Activated T-helper 1 cell treated with anti-CD3 and anti-CD28 coated beads, Interleukin-12 subunit alpha, Interleukin-12 subunit beta, Interleukin-2, Interleukin-4 antibody, amounts not matched to agents 30 ng/mL and 10 ng/mL and 1 ng/mL, durations not matched to agents 14 hours and 24 hours and 36 hours (primary cell): ENCODE measurements around the gene SLCO3A1. TPM values are rescaled to one million over a fixed set of nuclear protein-coding genes. Genes with fewer than 3 reads are reported as not detected.
"Not testable (repeated sequence)": the region's sequence is repeated elsewhere in the genome, so short reads cannot be mapped to it uniquely, and the experiment has no call there.

Experiments
- DNase-seq: peaks from one replicate; pipeline ENCODE4 v3.0.0; 2021; ENCODE audit warnings: low spot score
- H3K27ac Mint-ChIP-seq: one replicate; pipeline ENCODE4 v1.8.0; 2021; ENCODE audit warnings: mild to moderate bottlenecking, mixed read lengths
- H3K27me3 Mint-ChIP-seq: one replicate; pipeline ENCODE4 v1.8.0; 2022; ENCODE audit warnings: mild to moderate bottlenecking, moderate library complexity, mixed read lengths; ENCODE audit not compliant: insufficient read depth
- H3K36me3 Mint-ChIP-seq: one replicate; pipeline ENCODE4 v1.8.0; 2021; ENCODE audit warnings: low read depth, mixed read lengths
- H3K4me1 Mint-ChIP-seq: one replicate; pipeline ENCODE4 v1.8.0; 2021; ENCODE audit warnings: low read depth, mixed read lengths
- H3K4me3 Mint-ChIP-seq: one replicate; pipeline ENCODE4 v1.8.0; 2021; ENCODE audit warnings: mild to moderate bottlenecking, moderate library complexity, mixed read lengths
- H3K9me3 Mint-ChIP-seq: one replicate; pipeline ENCODE4 v1.8.0; 2021; ENCODE audit warnings: mixed read lengths
- intact Hi-C: fragments of 100-400 bp; cut with micrococcal nuclease; formaldehyde crosslinking; loops from one replicate; pipeline ENCODE4 v1.15.1; 2024
- total RNA-seq: library from RNA; stranded (reverse); gene quantifications from 2 replicates; pipeline ENCODE4 v1.2.3, GENCODE V29; 2022

The SLCO3A1 gene
- total RNA-seq, 1 donor from 2014 or later, result 20.0 TPM

DNA sequence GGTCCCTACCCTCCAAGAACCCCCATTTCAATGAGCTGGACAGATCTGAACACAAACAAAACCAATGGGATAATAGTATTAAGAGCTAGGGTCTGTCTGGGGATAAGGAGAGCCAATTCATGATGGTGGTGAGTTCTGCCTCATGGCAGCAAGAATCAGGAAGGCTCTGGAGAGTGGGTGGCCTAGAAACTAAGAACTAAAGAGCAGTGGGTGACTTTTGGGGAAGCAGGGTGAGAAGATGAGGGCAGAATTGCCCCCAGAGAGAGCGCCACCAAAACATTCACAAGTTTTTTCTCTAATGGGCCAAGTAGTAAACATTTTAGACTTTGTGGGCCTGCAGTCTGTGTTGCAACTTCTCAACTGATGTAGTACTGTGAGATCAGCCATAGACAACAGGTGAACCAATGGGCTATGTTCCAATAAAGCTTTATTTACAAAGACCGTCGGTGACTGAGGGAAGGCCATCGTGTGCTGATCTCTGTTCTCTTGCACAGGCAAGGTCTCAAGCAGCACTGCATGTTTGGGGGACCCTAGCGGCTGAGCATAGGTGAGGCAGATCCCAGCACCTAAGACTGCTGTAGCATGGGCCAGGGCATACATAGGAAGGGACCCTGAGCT is 314.7 kb downstream of the SLCO3A1 start:
- no peak overlapping the region for H3K4me3 Mint-ChIP-seq
- no peak for DNase-seq
- intact Hi-C loops, result no loop called here
- H3K27me3 Mint-ChIP-seq, result peaks cover 3% of the 10 kb centered on the region
- H3K36me3 Mint-ChIP-seq, result peaks cover 3% of the 10 kb centered on the region
- no peaks in the 10 kb centered on the region for H3K9me3 Mint-ChIP-seq
- H3K27ac Mint-ChIP-seq, result no peak overlapping the region
- no peaks in the 10 kb centered on the region for H3K4me1 Mint-ChIP-seq

DNA sequence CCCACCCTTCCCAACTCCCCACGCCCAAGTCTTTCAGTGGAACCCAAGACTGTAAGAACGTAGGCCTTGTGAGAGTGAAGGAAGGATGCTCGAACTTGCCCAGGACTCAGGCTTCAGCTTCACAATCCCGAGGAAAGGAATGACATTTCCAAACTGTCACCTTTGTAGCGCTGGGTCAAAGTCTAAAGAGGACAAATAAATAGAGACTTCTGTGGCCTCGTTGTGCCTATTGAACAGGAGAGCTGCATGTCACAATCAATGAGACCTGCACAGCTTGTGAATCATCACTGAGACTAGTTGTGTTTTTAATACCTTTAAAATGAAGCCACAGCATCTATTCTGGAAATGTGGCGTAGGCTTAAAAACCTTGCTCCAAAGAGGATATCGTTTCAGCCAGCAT is 317.4 kb downstream of the SLCO3A1 start:
- Mint-ChIP-seq H3K4me1 (no peaks in the 10 kb centered on the region), H3K36me3 (peaks cover 1% of the 10 kb centered on the region), H3K27ac (no peak overlapping the region), H3K9me3 (no peaks in the 10 kb centered on the region), H3K27me3 (peaks cover 4% of the 10 kb centered on the region), H3K4me3 (no peak overlapping the region)
- intact Hi-C loops, result no loop called here
- no peak for DNase-seq

DNA sequence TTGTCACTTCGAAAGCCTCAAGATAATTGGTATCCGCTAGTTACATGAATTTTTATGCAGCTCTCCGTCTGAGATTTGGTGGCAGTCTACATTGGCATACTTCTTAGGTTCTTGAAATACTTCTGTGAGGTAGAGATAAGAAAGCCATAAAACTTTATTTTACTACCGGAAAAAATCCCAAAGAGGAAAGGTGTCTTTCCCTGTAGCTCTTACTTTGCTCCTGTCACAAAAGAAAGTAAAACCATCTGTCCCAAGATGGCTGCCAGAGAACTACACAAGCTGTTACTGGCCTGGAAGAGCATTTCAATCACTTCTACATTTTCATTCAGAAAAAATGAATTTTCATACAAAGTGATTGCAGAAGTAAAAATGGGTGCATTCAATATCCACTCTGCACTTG is 325.4 kb downstream of the SLCO3A1 start:
- H3K9me3 Mint-ChIP-seq, result no peaks in the 10 kb centered on the region
- no peak overlapping the region for H3K27ac Mint-ChIP-seq
- H3K4me3 Mint-ChIP-seq, result no peak overlapping the region
- H3K27me3 Mint-ChIP-seq, result peaks cover 14% of the 10 kb centered on the region
- H3K4me1 Mint-ChIP-seq, result no peaks in the 10 kb centered on the region
- DNase-seq, result no peak
- intact Hi-C loops, result no loop called here
- no peaks in the 10 kb centered on the region for H3K36me3 Mint-ChIP-seq

DNA sequence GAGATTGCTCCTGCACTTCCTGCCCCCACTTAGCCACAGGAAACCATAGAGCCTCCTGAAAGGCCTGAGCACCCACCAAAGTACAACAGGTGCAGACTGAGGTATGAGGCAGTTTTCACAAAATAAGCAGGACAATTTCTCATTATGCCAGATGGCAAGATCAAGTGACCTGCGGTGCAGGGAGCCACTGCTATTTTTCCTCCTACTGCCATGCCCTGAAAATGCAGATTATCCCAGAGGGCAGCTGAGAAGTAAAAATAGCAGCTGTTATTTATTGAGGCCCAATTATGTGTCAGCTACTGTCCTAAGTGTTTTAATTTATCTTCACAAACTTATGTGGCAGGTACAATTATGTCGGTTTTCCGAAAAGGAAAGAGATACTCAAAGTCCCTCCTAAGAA is 330.6 kb downstream of the SLCO3A1 start:
- H3K36me3 Mint-ChIP-seq, result no peaks in the 10 kb centered on the region
- intact Hi-C loops, result no loop called here
- peaks cover 9% of the 10 kb centered on the region for H3K27me3 Mint-ChIP-seq
- no peak overlapping the region for H3K4me3 Mint-ChIP-seq
- no peaks in the 10 kb centered on the region for H3K4me1 Mint-ChIP-seq
- H3K9me3 Mint-ChIP-seq, result no peaks in the 10 kb centered on the region
- no peak overlapping the region for H3K27ac Mint-ChIP-seq
- no peak for DNase-seq

DNA sequence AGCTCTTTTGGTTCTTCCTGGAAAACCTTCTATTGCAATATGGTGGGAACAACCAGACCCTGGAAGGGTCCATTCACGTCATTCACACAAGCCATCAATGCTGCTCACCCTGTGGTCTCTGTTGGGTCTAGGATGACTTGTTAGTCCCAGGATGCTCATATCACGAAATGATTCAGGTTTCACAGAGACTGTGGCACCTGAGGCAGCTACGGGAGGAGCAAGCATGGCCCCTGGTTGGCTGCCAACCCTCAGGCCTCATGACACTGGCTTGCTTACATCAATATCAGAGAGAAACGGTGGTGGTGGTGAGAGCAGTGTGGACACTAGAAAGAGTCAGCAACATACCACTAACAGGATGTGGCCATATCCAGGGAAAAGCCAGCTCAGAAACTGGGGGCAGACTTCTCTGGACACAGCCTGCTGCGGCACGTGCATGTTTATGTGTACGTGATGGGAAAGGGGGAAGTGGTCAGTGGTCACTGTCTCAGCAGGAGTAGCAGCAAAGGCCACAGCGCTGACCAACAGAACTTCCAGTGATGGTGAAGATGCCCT is 331.2 kb downstream of the SLCO3A1 start:
- no peak overlapping the region for H3K4me3 Mint-ChIP-seq
- DNase-seq, result no peak
- intact Hi-C loops, result no loop called here

DNA sequence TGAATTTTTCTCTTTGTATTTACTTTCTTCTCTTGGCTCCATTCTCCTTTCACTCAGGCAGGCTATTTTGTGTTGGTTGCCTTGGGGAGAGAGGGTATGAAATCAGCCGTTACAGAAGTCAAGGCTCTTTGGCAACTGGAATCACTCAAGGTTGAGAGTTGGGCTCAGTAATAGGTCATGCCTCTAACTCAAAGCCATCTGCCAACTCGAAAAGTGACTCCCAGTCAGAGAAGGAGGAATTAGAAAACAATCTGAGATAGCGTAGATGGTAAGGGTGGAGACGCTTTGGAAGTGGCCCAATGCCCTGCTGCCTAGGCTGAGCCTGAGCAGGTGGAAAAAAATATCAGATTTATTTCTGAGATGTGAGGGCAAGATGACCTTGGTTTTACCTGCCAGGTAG is 334.5 kb downstream of the SLCO3A1 start:
- Mint-ChIP-seq H3K4me3 (no peak overlapping the region), H3K9me3 (no peaks in the 10 kb centered on the region), H3K4me1 (no peaks in the 10 kb centered on the region), H3K27ac (no peak overlapping the region), H3K27me3 (peaks cover 9% of the 10 kb centered on the region), H3K36me3 (no peaks in the 10 kb centered on the region)
- intact Hi-C loops, result no loop called here
- no peak for DNase-seq

More for the DNA sequence above, 331.2 kb downstream of the SLCO3A1 start:
- Mint-ChIP-seq H3K27ac (no peak overlapping the region), H3K27me3 (peaks cover 9% of the 10 kb centered on the region), H3K36me3 (no peaks in the 10 kb centered on the region), H3K9me3 (no peaks in the 10 kb centered on the region), H3K4me1 (no peaks in the 10 kb centered on the region)

DNA sequence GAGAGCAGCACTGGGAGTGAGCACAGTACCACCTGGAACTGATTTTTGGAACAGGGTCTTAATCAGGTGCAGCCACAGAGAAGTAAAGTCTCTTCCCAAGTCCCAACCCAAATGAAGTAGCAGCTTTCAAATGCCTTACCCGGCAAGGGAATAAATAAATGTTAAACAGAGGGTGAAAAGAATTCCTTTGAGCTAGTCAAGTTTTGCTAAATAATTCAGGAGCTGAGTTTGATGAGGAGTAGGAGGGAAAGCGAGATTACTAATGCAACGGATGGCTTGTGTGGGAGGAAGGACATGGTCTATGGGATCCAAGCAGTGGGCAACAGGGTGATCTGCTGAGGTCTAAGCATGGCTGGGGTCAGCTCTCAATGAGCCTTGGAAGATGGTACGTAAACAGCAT is 335.7 kb downstream of the SLCO3A1 start:
- intact Hi-C loops, result no loop called here
- no peak overlapping the region for H3K4me3 Mint-ChIP-seq
- no peak for DNase-seq
- no peaks in the 10 kb centered on the region for H3K4me1 Mint-ChIP-seq
- H3K27me3 Mint-ChIP-seq, result peaks cover 4% of the 10 kb centered on the region
- no peaks in the 10 kb centered on the region for H3K36me3 Mint-ChIP-seq
- no peak overlapping the region for H3K27ac Mint-ChIP-seq
- H3K9me3 Mint-ChIP-seq, result no peaks in the 10 kb centered on the region

DNA sequence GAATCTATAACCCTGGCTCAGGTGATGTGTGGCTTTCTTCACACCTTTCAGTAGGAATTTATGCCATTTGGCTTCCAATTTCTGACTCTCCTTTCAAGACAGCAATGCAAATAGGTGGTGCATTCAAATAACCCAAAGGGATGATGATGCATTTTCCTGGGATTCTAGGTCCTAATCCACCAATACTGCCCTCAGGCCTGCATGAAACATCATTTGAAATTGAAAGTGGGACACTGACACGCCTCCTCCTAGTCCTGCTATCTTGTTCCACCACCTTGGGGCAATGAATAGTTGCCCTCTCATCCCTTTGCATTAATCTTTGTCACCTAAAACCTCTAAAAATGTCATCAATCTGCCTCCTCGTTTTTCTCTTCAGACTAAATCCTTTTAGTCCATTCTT is 341.7 kb downstream of the SLCO3A1 start:
- H3K27me3 Mint-ChIP-seq, result peaks cover 2% of the 10 kb centered on the region
- no peaks in the 10 kb centered on the region for H3K4me1 Mint-ChIP-seq
- no peak overlapping the region for H3K4me3 Mint-ChIP-seq
- DNase-seq, result no peak
- intact Hi-C loops, result no loop called here
- H3K27ac Mint-ChIP-seq, result no peak overlapping the region
- H3K9me3 Mint-ChIP-seq, result no peaks in the 10 kb centered on the region
- H3K36me3 Mint-ChIP-seq, result no peaks in the 10 kb centered on the region

DNA sequence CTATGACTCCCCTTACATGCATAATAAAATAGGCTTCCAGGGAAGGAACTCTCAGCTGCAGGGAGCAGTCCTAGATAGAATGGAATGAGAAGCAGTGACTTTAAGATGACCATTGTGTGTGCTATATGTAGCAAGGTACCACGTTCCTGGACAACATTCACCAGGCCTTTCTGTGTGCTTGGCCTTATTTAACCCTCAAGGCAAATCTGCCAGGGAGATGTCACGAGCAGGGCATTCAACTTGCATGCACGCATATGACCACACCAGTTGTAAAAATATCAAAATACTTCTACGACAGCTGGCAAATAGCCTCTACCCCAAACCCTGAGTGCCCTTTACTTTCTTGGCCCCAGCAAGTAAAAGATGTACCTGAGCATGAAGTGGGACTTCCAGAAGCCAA is 342.8 kb downstream of the SLCO3A1 start:
- H3K36me3 Mint-ChIP-seq, result no peaks in the 10 kb centered on the region
- DNase-seq, result no peak
- intact Hi-C loops, result no loop called here
- H3K4me3 Mint-ChIP-seq, result no peak overlapping the region
- H3K27me3 Mint-ChIP-seq, result peaks cover 2% of the 10 kb centered on the region
- H3K27ac Mint-ChIP-seq, result no peak overlapping the region
- no peaks in the 10 kb centered on the region for H3K4me1 Mint-ChIP-seq
- no peaks in the 10 kb centered on the region for H3K9me3 Mint-ChIP-seq

DNA sequence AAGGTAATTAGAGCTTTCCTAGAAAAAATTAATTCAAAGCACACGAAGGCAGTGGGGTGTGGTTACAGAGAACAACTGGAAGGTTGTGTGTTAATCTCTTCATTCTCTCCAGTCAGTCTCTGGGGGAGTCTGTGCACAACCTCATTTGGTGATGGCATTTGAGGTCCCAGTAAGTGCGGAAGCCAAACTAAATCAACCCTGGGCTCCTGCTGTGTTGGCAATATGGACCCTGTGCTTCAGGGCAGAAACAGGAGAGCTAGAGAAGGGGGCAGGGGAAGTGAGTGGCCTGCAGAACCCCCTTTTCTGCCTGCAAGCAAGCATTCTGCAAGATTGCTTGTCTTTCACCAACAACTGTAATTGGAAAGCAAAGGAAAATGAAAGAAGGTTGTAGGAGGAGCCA is 344.2 kb downstream of the SLCO3A1 start:
- H3K27ac Mint-ChIP-seq, result no peak overlapping the region
- no peak overlapping the region for H3K4me3 Mint-ChIP-seq
- H3K27me3 Mint-ChIP-seq, result peaks cover 2% of the 10 kb centered on the region
- H3K4me1 Mint-ChIP-seq, result no peaks in the 10 kb centered on the region
- intact Hi-C loops, result no loop called here
- no peaks in the 10 kb centered on the region for H3K36me3 Mint-ChIP-seq
- no peak for DNase-seq
- H3K9me3 Mint-ChIP-seq, result no peaks in the 10 kb centered on the region

DNA sequence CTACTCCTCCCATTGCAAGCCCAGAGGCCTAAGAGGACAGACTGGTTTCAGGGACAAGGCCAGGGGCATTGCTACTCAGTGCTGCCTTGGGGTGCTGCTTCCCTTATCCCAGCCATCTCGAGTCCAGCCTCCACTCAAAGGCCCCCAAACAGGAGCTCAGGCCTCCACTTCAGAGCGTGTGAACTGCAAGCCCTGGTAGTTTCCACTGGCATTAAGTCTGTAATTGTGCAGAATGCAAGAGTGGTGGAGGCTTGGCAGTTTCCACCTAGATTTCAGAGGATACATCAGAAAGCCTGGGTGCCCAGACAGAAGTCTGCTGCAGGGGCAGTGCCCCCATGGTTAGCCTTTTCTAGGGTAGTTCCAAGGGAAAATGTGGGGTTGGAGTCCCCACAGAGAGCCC is 347.4 kb downstream of the SLCO3A1 start:
- Mint-ChIP-seq H3K27me3 (peaks cover 4% of the 10 kb centered on the region), H3K27ac (no peak overlapping the region), H3K4me1 (no peaks in the 10 kb centered on the region), H3K9me3 (no peaks in the 10 kb centered on the region), H3K36me3 (no peaks in the 10 kb centered on the region), H3K4me3 (no peak overlapping the region)
- no peak for DNase-seq
- intact Hi-C loops, result no loop called here

DNA sequence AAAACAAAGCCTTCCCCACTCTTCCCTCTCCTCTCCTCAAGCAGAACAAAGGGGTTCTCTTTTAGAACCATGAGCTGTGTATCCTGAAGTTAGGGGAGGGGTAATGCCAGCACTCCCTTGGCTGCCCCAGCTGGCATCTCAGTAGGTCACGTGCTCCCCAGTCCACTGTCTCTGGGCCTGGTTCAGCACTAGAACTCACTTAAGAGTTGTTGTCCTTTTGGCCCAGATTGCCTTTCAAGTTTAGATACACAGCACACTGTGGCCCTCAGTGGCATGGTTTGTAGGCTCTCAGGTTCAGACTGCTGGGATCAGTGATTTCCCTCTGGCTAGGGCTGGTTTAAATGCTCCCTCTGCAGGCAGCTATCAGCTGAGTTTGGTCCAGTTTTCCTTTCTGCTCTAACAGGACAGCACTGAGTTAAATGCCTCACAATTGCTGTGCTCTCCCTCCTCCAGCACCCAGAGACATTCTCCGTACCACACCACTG is 351.8 kb downstream of the SLCO3A1 start:
- intact Hi-C loops, result no loop called here
- Mint-ChIP-seq H3K27ac (no peak overlapping the region), H3K4me1 (no peaks in the 10 kb centered on the region), H3K9me3 (no peaks in the 10 kb centered on the region), H3K36me3 (no peaks in the 10 kb centered on the region), H3K27me3 (peaks cover 4% of the 10 kb centered on the region), H3K4me3 (no peak overlapping the region)
- DNase-seq, result no peak

DNA sequence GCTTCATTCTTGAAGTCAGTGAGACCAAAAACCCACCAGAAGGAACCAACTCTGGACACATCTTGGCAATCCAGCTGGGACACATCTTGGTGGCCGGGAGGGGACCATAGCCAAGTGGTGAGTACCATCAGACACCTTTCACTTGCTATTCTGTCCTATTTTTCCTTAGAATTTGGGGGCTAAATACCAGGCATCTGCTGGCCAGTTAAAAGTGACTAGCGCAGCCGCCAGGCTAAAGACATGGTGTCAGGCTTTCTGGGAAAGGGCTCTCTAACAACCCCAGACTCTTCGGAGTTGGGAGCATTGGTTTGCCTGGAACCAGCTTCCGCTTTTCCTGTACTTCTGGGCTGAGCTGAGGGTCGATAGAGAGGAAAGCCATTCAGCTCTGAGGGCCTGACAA is 354.1 kb downstream of the SLCO3A1 start:
- H3K36me3 Mint-ChIP-seq, H3K27me3 Mint-ChIP-seq, H3K4me3 Mint-ChIP-seq, H3K27ac Mint-ChIP-seq, intact Hi-C loops, H3K9me3 Mint-ChIP-seq, H3K4me1 Mint-ChIP-seq, DNase-seq: not testable (repeated sequence)
